Suprapubic skin (tissue), 4 donors: Measurements from ENCODE around the gene PPP1R9A.

Experiments
- EP300 ChIP-seq: sonication (generic); formaldehyde crosslinking; IDR thresholded peaks from one replicate; pipeline ENCODE4 v1.6.1; 2017; ENCODE audit warnings: antibody characterized with exemption
- POLR2A ChIP-seq, 2 donors: fragments of 450-650 bp; IDR thresholded peaks; one replicate each; pipeline ENCODE4 v1.6.1; 2017; ENCODE audit warnings: antibody characterized with exemption in 2 of 2, mild to moderate bottlenecking in 2 of 2, moderate library complexity in 2 of 2
- POLR2AphosphoS5 ChIP-seq, 3 donors: sonication (generic); formaldehyde crosslinking; IDR thresholded peaks; one replicate each; pipeline ENCODE4 v1.6.1; 2017; ENCODE audit warnings: antibody characterized with exemption in 3 of 3
- TF ChIP-seq, protein P1 (sequence below), 2 donors: fragments of 200-600 bp in 1 of 2; fragments of 450-650 bp in 1 of 2; sonication (generic) in 1 of 2; IDR thresholded peaks; one replicate each; pipeline ENCODE4 v1.5.1; 2016 to 2019; ENCODE audit warnings: antibody characterized with exemption in 2 of 2, mild to moderate bottlenecking in 1 of 2, moderate library complexity in 1 of 2

DNA sequence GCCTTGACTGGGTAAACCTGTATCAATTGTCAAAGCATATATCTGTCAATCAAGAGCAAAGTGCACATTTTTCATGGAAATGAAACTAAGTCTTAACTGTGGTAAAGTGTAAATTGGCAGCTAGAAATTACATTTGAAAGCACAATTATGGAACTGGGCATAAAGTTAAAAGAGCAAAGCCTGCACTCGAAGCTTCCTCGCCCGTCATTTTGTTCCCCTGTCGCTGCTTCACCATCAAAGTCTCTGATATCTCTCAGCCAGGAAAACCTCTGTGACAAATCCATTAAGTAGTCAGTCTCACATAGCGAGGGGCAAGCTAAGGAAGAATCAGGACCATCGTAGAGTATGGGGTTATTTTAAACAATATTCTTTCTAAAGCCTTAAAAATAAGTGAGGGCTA, 389.1 kb downstream of the PPP1R9A start:
- TF ChIP-seq, protein P1, sequence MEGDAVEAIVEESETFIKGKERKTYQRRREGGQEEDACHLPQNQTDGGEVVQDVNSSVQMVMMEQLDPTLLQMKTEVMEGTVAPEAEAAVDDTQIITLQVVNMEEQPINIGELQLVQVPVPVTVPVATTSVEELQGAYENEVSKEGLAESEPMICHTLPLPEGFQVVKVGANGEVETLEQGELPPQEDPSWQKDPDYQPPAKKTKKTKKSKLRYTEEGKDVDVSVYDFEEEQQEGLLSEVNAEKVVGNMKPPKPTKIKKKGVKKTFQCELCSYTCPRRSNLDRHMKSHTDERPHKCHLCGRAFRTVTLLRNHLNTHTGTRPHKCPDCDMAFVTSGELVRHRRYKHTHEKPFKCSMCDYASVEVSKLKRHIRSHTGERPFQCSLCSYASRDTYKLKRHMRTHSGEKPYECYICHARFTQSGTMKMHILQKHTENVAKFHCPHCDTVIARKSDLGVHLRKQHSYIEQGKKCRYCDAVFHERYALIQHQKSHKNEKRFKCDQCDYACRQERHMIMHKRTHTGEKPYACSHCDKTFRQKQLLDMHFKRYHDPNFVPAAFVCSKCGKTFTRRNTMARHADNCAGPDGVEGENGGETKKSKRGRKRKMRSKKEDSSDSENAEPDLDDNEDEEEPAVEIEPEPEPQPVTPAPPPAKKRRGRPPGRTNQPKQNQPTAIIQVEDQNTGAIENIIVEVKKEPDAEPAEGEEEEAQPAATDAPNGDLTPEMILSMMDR (IDR thresholded peaks at IDR 0.05): no peak
- no peak for TF ChIP-seq EP300
- no peak for TF ChIP-seq POLR2AphosphoS5 (IDR thresholded peaks at IDR 0.05)
- no peak for TF ChIP-seq POLR2A (IDR thresholded peaks at IDR 0.05)
